HG03469 (cell line): ENCODE data around the gene ADCY4.
"Not testable (repeated sequence)": the region's sequence is repeated elsewhere in the genome, so short reads cannot be mapped to it uniquely, and the experiment has no call there.

Experiments
- ATAC-seq: cut with Tn5 transposase; IDR thresholded peaks from one replicate; pipeline ENCODE4 v1.9.1; 2021; ENCODE audit warnings: mild to moderate bottlenecking, moderate library complexity, moderate number of reproducible peaks; ENCODE audit not compliant: unreplicated experiment

ADCY4 gene

DNA sequence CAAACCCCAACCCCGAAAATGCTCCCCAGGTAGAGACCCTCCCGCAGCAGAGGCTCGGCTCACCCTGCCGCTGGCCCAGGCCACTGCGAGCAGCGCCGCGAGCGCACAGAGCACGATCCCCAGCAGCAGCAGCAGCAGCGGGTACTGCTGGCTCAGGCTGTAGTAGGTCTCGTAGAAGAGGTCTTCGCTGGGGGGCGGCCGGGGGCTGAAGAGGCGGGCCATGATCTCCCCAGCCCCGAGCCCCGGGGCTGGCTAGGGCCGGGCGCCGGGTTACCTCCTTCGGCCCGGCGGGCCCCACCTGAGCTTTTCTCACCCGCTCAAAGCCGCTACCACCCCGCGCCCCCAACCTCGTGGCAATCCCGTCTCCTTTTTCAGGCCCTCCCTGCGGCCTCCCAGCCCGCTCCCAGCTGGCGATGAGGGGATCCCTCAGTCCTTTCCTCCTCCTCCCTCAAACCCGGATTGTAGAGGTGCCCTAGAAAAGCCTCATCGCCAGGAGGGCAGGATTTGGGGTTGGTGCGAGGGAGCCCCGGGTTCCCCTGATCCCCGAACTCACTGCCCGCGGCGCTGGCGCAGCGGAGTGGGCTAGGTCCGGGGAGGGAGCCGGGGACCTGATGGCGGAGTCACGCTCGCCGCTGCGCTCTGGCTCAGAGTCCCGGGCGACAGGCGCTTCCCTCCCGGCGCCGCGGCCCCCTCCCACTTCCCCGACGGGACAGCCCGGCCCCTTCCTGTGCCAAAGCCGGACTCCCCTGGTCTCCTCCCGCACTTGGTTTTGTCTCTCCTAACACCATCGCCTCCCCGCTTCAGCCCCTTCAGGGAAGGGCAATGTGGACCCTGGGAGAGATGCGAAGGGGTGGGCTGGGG lies at the start of gene ADCY4:
ADCY4 (minus strand) TSS at position 641 of the 861 bp plus-strand sequence; CDS start at position 222, 419 bp downstream.
- no peak for ATAC-seq

DNA sequence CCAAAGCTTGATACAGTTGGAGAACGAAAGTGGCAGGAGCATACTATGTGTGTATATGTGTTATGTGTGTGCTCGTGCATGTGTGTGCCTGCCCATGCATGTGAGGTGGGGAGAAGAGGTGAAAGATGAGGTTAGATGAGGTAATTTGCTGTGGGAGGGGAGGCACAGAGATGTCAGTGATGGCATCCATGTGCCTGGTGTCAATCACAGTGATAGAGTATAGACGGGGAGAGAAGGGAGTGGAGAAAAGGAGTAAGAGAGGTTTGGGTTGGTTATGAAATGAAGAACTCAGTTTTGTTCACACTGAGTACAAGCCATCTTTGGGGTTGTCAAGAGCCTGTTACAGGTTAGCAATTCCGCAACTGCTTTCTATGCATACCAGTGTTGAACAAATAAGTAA lies 49.3 kb upstream of the ADCY4 start:
- no peak for ATAC-seq

DNA sequence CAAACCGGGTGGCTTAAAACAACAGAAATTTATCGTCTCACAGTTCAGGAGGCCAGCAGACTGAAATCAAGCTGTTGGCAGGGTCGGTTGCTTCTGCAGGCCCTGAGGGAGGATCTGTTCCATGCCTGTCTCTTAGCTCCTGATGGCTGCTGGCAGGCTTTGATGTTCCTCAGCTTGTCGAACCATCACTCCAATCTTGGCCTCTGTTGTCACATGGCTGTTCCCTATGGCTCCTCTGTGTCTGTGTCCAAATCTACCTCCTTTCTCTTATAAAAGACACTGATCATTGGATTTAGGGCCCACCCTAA lies 47.1 kb upstream of the ADCY4 start:
- ATAC-seq = no peak

DNA sequence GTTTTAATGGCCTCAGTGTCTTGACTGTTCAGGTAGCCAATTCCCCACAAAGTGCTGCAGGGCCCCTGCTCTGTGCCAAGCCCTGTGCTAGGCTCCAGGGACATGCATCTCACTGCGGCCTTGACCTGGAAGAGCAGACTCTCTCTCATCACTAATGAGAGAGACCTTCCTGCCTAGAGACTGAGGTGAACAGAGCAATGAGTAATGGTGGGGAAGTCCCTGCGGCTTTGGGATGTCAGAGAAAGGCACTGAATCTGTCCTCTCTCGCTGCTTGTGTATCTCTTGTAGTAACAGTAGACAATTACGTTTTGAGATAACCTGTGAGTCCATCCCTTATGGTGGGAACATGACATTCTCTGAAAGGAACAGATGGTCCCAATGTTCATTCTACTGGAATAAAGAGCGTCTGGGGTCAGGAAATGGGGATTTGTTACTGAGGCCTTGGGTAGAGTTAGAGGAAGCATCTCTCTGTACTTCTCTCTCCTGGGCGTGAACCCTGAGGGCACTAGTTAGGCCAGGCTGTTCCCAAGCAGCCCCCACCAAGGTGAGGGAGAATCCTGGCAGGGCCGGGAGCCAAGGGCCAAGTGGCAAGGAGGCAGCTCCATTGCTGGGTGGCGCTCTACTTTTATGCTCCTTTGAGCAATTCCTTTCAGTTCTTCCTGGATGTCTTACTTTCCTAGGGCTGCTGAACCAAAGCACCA lies 46.6 kb upstream of the ADCY4 start:
- ATAC-seq = no peak

DNA sequence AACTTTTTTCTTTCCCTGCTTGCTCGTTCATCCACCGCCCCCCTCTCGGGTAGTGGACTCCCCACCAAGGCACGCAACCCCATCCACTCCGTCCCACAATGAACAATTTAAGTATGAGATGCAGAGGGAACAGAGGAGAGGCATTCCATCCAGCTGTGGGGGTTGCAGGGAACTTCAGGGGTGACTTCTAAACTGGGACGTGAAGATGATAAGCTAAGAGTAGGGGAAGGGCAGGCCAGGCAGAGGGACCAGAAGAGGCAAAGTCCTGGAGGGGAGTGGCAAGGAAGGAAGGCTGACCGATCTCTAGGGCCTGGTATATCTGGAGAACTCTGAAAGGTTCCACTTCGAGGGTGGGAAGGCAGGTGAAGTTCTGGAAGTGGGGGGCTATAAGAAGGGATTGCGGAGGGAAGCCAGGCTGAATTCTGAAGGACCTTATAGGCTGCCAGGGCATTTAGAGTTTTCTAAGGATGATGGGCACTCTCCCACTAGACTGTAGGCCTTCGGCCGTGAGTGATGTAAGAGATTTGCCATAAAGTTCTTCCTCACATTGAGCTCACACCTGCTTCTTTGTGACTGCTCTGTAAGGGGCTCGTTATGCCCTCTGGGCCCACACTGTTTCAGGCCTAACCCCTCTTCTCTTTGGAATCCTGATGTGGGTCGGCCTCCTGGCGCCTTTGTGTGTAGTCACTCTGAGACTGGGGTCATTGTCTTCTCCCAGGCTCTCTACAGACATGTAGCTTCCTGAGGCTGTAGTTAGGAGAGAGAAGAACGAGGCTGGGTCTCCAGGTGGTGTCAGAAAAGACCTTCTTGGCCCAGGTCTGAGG lies 45.2 kb upstream of the ADCY4 start:
- ATAC-seq = no peak

DNA sequence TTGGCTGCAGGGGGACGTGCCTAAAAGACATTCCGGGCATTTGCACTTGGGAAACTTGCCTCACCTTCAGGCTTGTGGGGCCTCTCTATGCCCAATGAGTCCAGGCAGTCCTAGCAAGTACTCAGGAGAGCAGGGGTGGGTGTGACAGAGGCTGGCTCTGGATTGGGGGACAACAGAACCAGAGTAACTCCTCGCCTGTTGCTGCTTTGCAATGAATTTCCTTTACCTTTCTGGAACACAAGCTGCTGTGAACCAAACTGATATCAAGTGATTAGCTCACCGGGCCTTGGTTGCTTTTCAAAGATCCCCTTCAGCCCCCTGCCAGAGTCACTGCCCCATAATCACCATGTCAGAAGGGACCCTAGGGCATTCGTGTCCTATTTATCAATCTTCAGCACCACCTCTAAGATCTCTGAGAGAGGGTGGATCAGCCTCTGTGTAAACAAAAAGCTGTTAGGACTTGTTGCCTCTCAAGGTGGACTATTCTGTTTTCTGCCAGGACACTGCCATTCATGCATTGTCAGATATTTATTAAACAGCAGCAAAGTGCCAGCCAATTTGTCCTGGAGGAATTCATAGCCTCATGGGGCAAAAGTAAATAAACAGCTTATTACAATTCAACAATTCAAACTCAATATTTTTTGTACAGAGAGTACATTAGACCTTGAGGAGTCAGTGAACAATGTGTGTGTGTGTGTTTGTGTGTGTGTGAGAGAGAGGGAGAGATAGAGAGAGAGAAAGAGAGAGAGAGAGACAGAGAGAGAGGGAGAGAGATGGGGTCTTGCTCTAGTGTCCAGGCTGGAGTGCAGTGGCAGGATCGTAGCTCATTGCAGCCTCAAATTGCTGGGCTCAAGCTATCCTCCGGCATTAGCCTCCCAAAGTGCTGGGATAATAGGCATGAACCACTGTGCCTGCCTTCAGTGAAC lies 44.4 kb upstream of the ADCY4 start:
- ATAC-seq = no peak

DNA sequence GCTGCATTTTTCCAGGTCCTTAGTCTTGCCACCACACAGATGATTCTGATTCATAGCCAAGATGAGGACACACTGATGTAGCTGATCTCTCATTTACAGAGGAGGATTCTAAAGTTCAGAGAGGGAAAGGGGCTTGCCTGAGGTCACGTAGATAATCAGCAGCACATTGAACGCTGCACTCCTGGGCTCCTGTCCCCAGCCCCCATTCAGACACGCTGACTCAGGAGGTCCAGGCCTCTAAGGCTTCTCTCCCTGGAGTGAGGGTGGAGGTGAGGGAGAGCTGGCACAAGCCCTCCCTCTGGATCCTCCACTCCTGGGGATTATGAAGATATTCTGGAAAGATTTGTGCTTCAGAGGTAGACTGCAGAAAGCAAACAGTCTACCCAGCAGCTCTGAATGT lies 43.5 kb upstream of the ADCY4 start:
- ATAC-seq = no peak

DNA sequence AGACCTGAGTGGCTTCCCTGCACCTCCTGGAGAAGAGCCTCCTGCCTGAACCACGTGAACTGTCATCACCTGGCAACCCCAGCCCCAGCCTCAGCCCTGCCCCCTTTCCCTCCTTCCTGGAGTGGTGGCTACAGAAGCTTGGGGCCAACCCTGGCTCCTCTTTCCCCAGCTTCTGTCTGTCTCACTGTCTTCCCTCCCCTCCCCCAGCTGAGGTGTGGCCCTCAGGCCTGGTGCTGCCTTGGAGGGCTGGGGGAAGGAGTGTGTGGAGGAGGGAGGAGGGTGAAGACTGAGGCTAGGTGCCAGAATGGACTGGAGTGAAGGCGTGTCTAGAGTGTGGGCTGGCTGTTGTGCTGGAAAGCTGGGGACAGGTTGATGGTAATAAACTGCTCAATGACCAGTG lies 42.8 kb upstream of the ADCY4 start:
- ATAC-seq = no peak

DNA sequence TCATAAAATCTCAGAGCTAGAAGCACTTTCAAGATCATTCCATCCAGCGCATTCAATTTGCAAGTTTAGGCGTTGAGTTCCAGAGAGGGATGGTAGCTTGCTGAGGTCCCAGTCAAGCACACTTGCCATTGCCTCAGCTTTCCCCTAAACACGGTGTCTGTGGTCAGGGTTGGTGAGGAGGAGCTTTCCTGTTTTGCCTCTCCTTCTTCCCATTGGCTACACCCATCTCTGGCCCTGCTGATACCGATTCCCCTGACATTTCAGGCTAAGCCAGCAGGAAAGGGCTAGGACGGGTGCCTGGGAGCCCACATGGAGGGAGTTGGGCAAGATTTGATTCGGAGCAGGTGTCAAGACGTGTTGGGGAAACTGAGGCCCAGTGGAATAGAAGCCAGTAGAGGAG lies 42.3 kb upstream of the ADCY4 start:
- no peak for ATAC-seq

DNA sequence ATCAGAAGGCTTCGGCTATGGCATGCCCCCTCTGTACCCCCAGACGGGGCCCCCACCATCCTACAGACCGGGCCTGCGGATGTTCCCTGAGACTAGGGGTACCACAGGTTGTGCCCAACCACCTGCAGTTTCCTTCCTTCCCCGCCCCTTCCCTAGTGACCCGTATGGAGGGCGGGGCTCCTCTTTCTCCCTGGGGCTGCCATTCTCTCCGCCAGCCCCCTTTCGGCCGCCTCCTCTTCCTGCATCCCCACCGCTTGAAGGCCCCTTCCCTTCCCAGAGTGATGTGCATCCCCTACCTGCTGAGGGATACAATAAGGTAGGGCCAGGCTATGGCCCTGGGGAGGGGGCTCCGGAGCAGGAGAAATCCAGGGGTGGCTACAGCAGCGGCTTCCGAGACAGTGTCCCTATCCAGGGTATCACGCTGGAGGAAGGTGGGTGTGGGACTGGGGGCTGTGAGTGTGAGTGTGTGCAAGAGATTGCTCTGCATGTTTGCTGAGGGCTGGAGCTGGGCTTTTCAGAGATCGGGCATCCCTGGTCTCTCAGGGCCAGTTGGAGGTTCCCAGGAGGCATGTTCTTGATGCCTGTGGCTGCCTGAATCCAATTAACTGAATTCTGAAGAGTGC lies 41.7 kb upstream of the ADCY4 start:
- no peak for ATAC-seq

DNA sequence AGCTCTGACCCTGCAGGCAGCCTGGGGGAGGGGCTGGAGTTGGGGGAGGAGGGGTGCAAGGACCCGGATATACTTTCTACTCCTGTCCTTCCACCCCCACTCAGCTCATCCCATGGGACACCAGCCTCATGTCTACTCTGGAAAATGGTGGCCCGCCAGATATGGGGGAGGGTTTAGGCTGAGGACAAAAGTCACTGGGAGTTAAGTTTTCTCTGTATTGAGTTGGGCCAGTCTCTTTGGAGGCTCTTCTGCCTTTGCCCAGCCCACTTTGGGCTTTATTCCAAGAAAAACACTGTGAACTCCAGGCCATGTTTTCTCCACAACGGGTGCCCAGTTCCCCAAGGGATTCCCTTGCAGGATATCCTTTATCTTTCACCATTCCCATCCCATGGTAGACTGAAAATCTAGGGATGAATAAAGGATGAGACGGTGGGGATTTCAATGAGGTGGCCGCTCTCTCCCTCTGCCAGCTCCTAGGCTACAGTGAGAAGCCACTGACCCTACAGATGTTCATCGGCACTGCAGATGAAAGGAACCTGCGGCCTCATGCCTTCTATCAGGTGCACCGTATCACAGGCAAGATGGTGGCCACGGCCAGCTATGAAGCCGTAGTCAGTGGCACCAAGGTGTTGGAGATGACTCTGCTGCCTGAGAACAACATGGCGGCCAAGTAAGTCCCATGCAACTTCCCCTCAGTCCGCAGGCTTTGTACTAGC lies 38.0 kb upstream of the ADCY4 start:
- ATAC-seq = no peak

DNA sequence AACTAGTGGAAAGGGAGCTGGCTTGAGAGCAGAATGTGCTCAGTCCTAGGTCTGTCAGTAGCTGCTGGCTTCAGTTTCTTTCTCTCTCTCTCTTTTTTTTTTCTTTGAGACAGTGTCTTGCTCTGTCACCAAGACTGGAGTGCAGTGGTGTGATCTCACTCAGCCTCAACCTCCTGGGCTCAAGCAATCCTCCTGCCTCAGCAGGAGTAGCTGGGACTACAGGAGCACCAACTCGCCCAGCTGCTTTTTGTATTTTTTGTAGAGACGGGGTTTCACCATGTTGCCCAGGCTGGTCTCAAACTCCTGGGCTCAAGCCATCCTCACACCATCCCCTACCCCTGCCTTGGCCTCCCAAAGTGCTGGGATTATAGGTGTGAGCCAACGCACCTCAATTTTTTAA lies 36.7 kb upstream of the ADCY4 start:
- not testable (repeated sequence) for ATAC-seq

DNA sequence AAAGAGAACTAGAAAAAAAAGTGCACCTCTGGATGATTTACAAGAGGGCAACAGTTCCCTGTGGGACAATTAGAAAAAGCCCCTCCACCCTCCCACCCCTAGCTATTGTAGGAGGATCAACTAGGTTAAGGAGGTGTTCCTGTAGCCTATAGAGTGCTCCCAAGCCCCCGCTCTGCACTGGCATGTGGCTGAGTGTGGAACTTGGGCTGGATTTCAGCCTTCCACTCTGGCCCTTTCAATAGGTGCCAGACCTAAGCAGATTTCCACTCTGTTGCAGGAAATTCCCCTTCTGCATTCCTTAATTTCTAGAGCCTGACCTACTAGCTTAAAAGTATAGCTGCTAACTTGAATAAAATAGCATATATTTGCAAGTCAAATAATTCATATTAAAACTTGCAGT lies 35.9 kb upstream of the ADCY4 start:
- no peak for ATAC-seq

DNA sequence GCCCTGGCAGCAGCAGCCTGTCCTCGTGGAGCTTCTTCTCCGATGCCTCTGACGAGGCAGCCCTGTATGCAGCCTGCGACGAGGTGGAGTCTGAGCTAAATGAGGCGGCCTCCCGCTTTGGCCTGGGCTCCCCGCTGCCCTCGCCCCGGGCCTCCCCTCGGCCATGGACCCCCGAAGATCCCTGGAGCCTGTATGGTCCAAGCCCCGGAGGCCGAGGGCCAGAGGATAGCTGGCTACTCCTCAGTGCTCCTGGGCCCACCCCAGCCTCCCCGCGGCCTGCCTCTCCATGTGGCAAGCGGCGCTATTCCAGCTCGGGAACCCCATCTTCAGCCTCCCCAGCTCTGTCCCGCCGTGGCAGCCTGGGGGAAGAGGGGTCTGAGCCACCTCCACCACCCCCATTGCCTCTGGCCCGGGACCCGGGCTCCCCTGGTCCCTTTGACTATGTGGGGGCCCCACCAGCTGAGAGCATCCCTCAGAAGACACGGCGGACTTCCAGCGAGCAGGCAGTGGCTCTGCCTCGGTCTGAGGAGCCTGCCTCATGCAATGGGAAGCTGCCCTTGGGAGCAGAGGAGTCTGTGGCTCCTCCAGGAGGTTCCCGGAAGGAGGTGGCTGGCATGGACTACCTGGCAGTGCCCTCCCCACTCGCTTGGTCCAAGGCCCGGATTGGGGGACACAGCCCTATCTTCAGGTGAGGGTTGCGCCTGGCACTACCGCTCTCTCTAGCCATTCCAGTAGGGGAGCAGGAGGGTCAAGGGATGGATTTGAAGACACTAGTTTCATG lies 35.2 kb upstream of the ADCY4 start:
- ATAC-seq = no peak

DNA sequence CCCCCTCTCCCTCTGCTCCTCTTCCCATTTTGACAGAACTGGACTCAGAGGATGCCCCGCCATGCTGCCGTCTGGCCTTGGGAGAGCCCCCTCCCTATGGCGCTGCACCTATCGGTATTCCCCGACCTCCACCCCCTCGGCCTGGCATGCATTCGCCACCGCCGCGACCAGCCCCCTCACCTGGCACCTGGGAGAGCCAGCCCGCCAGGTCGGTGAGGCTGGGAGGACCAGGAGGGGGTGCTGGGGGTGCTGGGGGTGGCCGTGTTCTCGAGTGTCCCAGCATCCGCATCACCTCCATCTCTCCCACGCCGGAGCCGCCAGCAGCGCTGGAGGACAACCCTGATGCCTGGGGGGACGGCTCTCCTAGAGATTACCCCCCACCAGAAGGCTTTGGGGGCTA lies 34.6 kb upstream of the ADCY4 start:
- no peak for ATAC-seq

DNA sequence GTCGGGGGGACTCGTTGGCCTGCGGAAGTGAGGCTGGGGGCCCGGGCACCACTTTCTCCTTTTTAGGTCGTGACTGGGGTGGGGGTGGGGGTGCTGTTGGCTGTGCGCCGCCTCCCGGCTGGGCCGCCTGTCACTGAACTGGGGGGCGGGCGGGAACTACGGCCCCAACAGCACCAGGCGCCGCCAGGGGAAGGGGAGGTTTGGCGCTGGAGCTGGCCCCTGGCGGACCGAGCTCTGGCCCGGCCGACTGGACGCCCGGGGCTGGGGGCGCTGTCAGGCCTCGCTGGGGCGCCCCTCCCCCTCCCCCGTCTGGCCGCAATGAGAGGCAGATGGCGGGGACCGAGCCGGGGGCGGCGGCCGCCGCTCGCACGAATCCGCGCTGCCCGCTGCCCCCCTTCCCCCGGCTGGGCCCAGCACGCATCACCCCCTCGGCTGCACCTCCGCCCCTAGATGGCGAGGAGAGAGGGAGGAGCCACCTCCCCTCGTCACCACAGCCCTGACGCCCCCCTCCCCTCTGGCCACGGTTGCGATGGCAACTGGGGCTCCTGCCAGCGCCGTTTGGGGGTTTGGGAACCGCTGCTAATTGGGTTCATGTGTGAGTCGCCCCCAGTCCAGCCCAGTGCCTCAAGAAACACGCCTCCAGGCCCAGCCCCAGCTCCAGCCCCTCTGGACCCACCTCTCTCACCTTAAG lies 33.8 kb upstream of the ADCY4 start:
- ATAC-seq = no peak

DNA sequence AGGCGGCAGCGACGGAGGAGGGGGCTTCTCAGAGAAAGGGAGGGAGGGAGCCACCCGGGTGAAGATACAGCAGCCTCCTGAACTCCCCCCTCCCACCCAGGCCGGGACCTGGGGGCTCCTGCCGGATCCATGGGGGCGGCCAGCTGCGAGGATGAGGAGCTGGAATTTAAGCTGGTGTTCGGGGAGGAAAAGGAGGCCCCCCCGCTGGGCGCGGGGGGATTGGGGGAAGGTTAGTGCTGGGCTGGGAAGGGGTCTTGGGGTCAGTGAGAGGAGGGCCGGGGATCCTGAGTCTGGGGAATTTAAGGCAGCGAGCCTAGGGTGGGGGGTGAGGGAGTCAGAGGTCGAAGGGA lies 33.3 kb upstream of the ADCY4 start:
- no peak for ATAC-seq

DNA sequence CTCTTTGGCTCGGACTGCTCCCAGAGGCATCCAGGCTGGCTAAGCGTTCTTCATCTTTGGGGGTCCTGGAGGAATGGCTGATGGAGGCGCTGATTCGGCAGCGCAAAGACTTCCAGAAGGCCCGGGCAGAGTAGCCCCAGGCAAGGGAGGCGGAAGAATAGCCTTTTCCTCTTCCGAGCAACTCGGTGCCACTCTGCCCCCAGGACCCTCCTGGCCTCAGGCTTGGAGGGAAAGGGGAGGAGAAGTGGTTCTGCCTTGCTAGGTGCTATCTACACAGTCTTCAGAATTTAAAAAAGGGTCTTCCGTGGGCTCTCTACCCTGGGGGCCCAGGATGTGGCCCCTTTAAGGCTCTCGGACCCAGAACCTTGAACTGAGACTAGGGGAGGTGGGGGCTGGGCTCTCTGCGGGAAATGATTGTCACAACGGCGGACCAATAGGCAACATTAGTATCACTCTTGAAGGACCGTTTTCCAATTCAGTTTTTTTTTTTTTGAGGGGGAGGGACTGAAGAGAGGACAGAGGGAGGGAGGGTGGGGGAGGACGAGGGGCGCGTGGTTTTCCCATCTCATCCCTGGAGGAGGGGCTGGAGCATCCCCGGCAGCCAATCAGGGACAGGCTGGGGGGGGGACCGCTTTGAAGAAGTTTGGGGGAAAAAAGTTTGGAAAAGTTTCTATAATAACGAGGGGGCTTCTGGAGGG lies 32.8 kb upstream of the ADCY4 start, which contains the start of gene NFATC4:
NFATC4 (plus strand) TSS at position 671 of the 698 bp plus-strand sequence. CDS start 157 bp downstream, outside the sequence.
- no peak for ATAC-seq
